ENCODE data around the gene CEP95.

DNA sequence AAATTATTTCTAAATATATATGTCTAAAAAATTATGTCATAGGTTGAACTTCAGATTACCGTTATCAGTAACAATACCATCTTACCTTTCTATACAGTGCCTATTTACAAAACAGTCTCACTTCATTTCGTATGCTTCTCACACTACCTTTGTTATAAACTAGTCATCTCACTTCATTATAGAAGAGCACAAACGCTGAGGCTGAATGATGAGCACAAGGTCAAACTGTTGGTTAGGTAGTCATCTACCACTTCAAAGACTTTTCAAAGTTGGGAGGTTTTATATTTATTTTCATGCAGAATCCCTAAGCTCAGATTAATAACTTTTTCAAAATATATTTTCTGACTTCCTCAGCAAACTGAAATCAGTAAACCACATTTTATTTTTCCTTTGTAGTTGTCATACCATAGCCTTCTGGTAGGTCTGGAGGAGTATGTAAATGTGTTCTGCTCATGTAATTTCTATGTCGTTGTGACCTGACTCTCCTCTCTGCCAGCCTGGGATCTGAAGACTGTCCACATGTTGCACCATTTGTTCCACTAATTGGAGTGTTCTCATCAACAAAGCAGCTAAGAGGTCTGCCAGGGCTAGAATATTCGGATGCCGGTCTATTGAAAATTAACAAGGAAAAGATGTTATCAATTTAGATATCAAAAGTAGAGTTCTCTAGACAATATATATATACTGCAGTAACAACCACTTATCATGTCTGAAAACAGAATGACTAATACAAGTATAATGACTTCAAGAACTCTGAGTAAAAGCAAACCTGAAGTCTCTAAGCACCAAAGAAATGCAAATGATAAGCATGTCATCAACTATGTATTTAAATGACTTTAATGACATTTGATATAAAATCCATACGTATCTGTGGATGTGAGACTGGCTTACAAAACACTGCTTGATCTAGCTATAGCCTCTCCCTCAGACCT is 73.9 kb downstream of the CEP95 start:
- TF ChIP-seq POLR2A (IDR thresholded peaks at IDR 0.05) (no peak), POLR2AphosphoS5 (IDR thresholded peaks at IDR 0.05; ENCODE audit: insufficient read depth in 1 of 2, low read depth in 1 of 2) (no peak)

Data from vagina (tissue), 2 donors.